H9 (cell line): ENCODE data around the gene TMTC2. TPM values are rescaled to one million over a fixed set of nuclear protein-coding genes. Genes with fewer than 3 reads are reported as not detected.

Experiments used
- DNase-seq: peaks from one replicate; pipeline ENCODE4 v3.0.0-alpha.2; 2017
- H2AFZ ChIP-seq: one replicate; pipeline ENCODE4 v1.6.1; 2013; ENCODE audit warnings: mild to moderate bottlenecking, low read length, control low read depth, moderate library complexity
- H2AK5ac ChIP-seq: 2 replicates; pipeline ENCODE4 v1.6.1; 2013; ENCODE audit warnings: low read length, control low read depth, mixed read lengths; ENCODE audit not compliant: insufficient read length
- H2BK120ac ChIP-seq: one replicate; pipeline ENCODE4 v1.6.1; 2013; ENCODE audit warnings: low read depth, mild to moderate bottlenecking, low read length, control low read depth, inconsistent platforms; ENCODE audit not compliant: poor library complexity, severe bottlenecking
- H2BK12ac ChIP-seq: 2 replicates; pipeline ENCODE4 v1.6.1; 2013; ENCODE audit warnings: low read length, control low read depth, mixed read lengths, low read depth; ENCODE audit not compliant: insufficient read length
- H2BK15ac ChIP-seq: 2 replicates; pipeline ENCODE4 v1.6.1; 2013; ENCODE audit warnings: low read depth, low read length, control low read depth
- H2BK20ac ChIP-seq: one replicate; pipeline ENCODE4 v1.6.1; 2013; ENCODE audit warnings: low read depth, mild to moderate bottlenecking, low read length, control low read depth, inconsistent platforms; ENCODE audit not compliant: poor library complexity, severe bottlenecking
- H2BK5ac ChIP-seq: 2 replicates; pipeline ENCODE4 v1.6.1; 2013; ENCODE audit warnings: low read length, control low read depth, mixed read lengths; ENCODE audit not compliant: insufficient read length
- H3K14ac ChIP-seq: 2 replicates; pipeline ENCODE4 v1.6.1; 2013; ENCODE audit warnings: low read length, control low read depth; ENCODE audit not compliant: insufficient read depth
- H3K18ac ChIP-seq: 2 replicates; pipeline ENCODE4 v1.6.1; 2013; ENCODE audit warnings: low read depth, mild to moderate bottlenecking, mixed read lengths, low read length, control low read depth; ENCODE audit not compliant: insufficient read length
- H3K23ac ChIP-seq: 2 replicates; pipeline ENCODE4 v1.6.1; 2013; ENCODE audit warnings: low read length, control low read depth, mixed read lengths, low read depth; ENCODE audit not compliant: insufficient read length
- H3K23me2 ChIP-seq: 2 replicates; pipeline ENCODE4 v1.6.1; 2013; ENCODE audit warnings: low read depth, mild to moderate bottlenecking, mixed read lengths, low read length, control low read depth; ENCODE audit not compliant: insufficient read length, poor library complexity, severe bottlenecking
- H3K27ac ChIP-seq: 2 replicates; pipeline ENCODE4 v1.5.1; 2013; ENCODE audit warnings: low read length, control low read depth, mixed read lengths, low read depth; ENCODE audit not compliant: insufficient read length
- H3K27me3 ChIP-seq: 2 replicates; pipeline ENCODE4 v1.6.1; 2013; ENCODE audit warnings: low read length, control low read depth, inconsistent platforms; ENCODE audit not compliant: insufficient read depth
- H3K4ac ChIP-seq: 2 replicates; pipeline ENCODE4 v1.6.1; 2013; ENCODE audit warnings: low read depth, mild to moderate bottlenecking, control low read depth, inconsistent platforms, low read length, moderate library complexity
- H3K4me1 ChIP-seq: 2 replicates; pipeline ENCODE4 v1.6.1; 2013; ENCODE audit warnings: low read length, control low read depth, inconsistent platforms; ENCODE audit not compliant: insufficient read depth
- H3K4me2 ChIP-seq: 2 replicates; pipeline ENCODE4 v1.6.1; 2013; ENCODE audit warnings: low read length, control low read depth, mixed read lengths; ENCODE audit not compliant: insufficient read length, insufficient read depth
- H3K56ac ChIP-seq: 2 replicates; pipeline ENCODE4 v1.6.1; 2013; ENCODE audit warnings: low read depth, mild to moderate bottlenecking, mixed read lengths, low read length, control low read depth; ENCODE audit not compliant: insufficient read length
- H3K79me1 ChIP-seq: 2 replicates; pipeline ENCODE4 v1.6.1; 2013; ENCODE audit warnings: low read depth, mild to moderate bottlenecking, moderate library complexity, low read length, control low read depth, inconsistent platforms; ENCODE audit not compliant: insufficient read depth, poor library complexity, severe bottlenecking
- H3K79me2 ChIP-seq: 2 replicates; pipeline ENCODE4 v1.6.1; 2013; ENCODE audit warnings: low read length, control low read depth, inconsistent platforms; ENCODE audit not compliant: insufficient read depth
- H3K9ac ChIP-seq: 2 replicates; pipeline ENCODE4 v1.6.1; 2013; ENCODE audit warnings: low read length, control low read depth, mixed read lengths; ENCODE audit not compliant: insufficient read length; ENCODE audit errors: extremely low read depth
- H3K9me3 ChIP-seq: one replicate; pipeline ENCODE4 v1.6.1; 2013; ENCODE audit warnings: low read depth, low read length, inconsistent platforms; ENCODE audit not compliant: control insufficient read depth
- H3T11ph ChIP-seq: one replicate; pipeline ENCODE4 v1.6.1; 2013; ENCODE audit warnings: mild to moderate bottlenecking, low read length, control low read depth, inconsistent platforms
- H4K20me1 ChIP-seq: one replicate; pipeline ENCODE4 v1.6.1; 2013; ENCODE audit not compliant: control insufficient read depth, insufficient read length, insufficient read depth
- H4K5ac ChIP-seq: 2 replicates; pipeline ENCODE4 v1.6.1; 2013; ENCODE audit warnings: low read depth, mild to moderate bottlenecking, mixed read lengths, low read length, control low read depth; ENCODE audit not compliant: insufficient read length
- H4K8ac ChIP-seq: replicated peaks from 2 replicates; pipeline ENCODE4 v1.6.1; 2013; ENCODE audit warnings: low read length, control low read depth, mixed read lengths, low read depth; ENCODE audit not compliant: insufficient read length
- H4K91ac ChIP-seq: 2 replicates; pipeline ENCODE4 v1.6.1; 2013; ENCODE audit warnings: low read depth, mild to moderate bottlenecking, moderate library complexity, mixed read lengths, low read length, control low read depth; ENCODE audit not compliant: insufficient read length
- H3K27ac Mint-ChIP-seq, 3 experiments: 2 replicates in 2 of 3; 3 replicates in 1 of 3; pipeline ENCODE4 v1.8.0; 2020 to 2021; ENCODE audit warnings: mixed read lengths in 3 of 3, mild to moderate bottlenecking in 1 of 3, moderate library complexity in 1 of 3
- H3K27me3 Mint-ChIP-seq: 2 replicates; pipeline ENCODE4 v1.8.0; 2021; ENCODE audit warnings: low read depth, mild to moderate bottlenecking, moderate library complexity, mixed read lengths
- H3K36me3 Mint-ChIP-seq, 3 experiments: 2 replicates in 2 of 3; 3 replicates in 1 of 3; pipeline ENCODE4 v1.8.0; 2020 to 2021; ENCODE audit warnings: low read depth in 3 of 3, mixed read lengths in 3 of 3; ENCODE audit not compliant: insufficient read depth in 1 of 3
- H3K4me1 Mint-ChIP-seq, 2 experiments: 2 replicates each; pipeline ENCODE4 v1.8.0; 2020; ENCODE audit warnings: mixed read lengths in 2 of 2
- H3K4me3 Mint-ChIP-seq, 2 experiments: 2 replicates in 1 of 2; 3 replicates in 1 of 2; pipeline ENCODE4 v1.8.0; 2020 to 2021; ENCODE audit warnings: mild to moderate bottlenecking in 2 of 2, mixed read lengths in 2 of 2, moderate library complexity in 1 of 2
- H3K9me3 Mint-ChIP-seq, 2 experiments: 2 replicates in 1 of 2; 3 replicates in 1 of 2; pipeline ENCODE4 v1.8.0; 2020; ENCODE audit warnings: mild to moderate bottlenecking in 2 of 2, mixed read lengths in 2 of 2, moderate library complexity in 1 of 2
- CTCF ChIP-seq: fragments of 200-600 bp; sonication (generic); conservative IDR thresholded peaks from 3 replicates; pipeline ENCODE4 v1.8.0; 2021; ENCODE audit warnings: antibody characterized with exemption, mild to moderate bottlenecking
- WGBS: extraction: QIAGEN DNeasy Blood & Tissue Kit; methylation state at CpG from one replicate; pipeline ENCODE4 v1.1.7; 2013; ENCODE audit warnings: missing lambda C conversion rate, low lambda C conversion rate, mixed read lengths; ENCODE audit not compliant: insufficient read length; ENCODE audit errors: extremely low coverage; 5-methylcytosine and 5-hydroxymethylcytosine counted together
- total RNA-seq: library from RNA; stranded (reverse); gene quantifications from 2 replicates; pipeline ENCODE4 v1.2.1, GENCODE V29; 2021

The TMTC2 gene
- total RNA-seq, 1 experiment from 2014 or later = 3.1 TPM

DNA sequence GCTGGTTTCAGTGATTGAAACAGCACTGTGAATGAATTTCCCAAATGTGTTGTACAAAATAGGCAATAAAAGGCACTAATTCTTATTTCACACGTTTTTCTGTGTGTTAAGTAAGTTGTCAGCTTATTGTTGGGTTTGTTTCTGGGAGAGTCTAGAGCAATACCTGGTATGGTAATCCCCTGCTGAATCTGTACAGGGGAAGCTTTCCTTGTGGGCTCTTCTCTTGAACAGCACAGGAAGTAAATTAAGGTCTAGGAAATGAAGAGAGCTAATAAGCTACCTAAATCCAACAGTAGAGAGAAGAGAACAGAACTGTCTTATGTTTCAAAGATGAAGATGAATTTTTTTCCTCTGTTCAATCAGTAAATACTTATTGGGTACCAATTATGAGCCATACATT lies 406.7 kb downstream of the TMTC2 start:
- H3K27me3 ChIP-seq = no peaks in the 10 kb centered on the region
- no peak overlapping the region for H2BK5ac ChIP-seq
- H3K27ac ChIP-seq = no peak overlapping the region
- H2BK12ac ChIP-seq = no peak overlapping the region
- no peak overlapping the region for H3K18ac ChIP-seq
- H2AFZ ChIP-seq = no peak overlapping the region
- H3K56ac ChIP-seq = no peak overlapping the region
- Mint-ChIP-seq H3K27me3 (no peaks in the 10 kb centered on the region), H3K9me3 (peaks cover 0 to 5% of the 10 kb centered on the region in 2 experiments; a peak in 2 of 5 replicates), H3K36me3 (peaks cover 0 to 9% (median 3%) of the 10 kb centered on the region in 3 experiments; a peak in 4 of 7 replicates), H3K4me3 (no peak overlapping the region), H3K27ac (no peak overlapping the region), H3K4me1 (peaks cover 25 to 32% of the 10 kb centered on the region in 2 experiments)
- no peak for DNase-seq
- no peak overlapping the region for H3K14ac ChIP-seq
- no peak overlapping the region for H2BK15ac ChIP-seq
- H4K8ac ChIP-seq = no peak overlapping the region
- no peak overlapping the region for H3T11ph ChIP-seq
- no CpG with 5 or more reads among the region's 1 CpG for WGBS
- H3K79me2 ChIP-seq = no peaks in the 10 kb centered on the region
- H4K5ac ChIP-seq = no peak overlapping the region
- H3K79me1 ChIP-seq = no peaks in the 10 kb centered on the region
- TF ChIP-seq CTCF = no peak
- H2BK20ac ChIP-seq = no peak overlapping the region
- H3K9ac ChIP-seq = no peak overlapping the region
- no peak overlapping the region for H2BK120ac ChIP-seq
- no peaks in the 10 kb centered on the region for H4K20me1 ChIP-seq
- no peaks in the 10 kb centered on the region for H3K23me2 ChIP-seq
- no peak overlapping the region for H4K91ac ChIP-seq
- no peaks in the 10 kb centered on the region for H3K9me3 ChIP-seq
- H3K23ac ChIP-seq = no peak overlapping the region
- H2AK5ac ChIP-seq = no peak overlapping the region
- no peak overlapping the region for H3K4ac ChIP-seq
- peaks cover 5% of the 10 kb centered on the region; the same call in 1 of the 2 replicates for H3K4me1 ChIP-seq
- H3K4me2 ChIP-seq = no peak overlapping the region
